T-cell (primary cell): ENCODE data around the gene TBCEL. TPM values are rescaled to one million over a fixed set of nuclear protein-coding genes. Genes with fewer than 3 reads are reported as not detected.

ENCODE experiments used
- ATAC-seq, 4 experiments: fragments of 200-7000 bp in 3 of 4; fragments of 150-1000 bp in 1 of 4; cut with Tn5 transposase; replicated peaks in 1 of 4; 1 replicate in 3 of 4; 2 replicates in 1 of 4; pipeline ENCODE4 v1.10.0; 2021; ENCODE audit warnings: moderate library complexity in 3 of 4, mild to moderate bottlenecking in 2 of 4, moderate number of reproducible peaks in 1 of 4
- CTCF ChIA-PET, 2 donors: fragments of 300-600 bp; sonication (Branson Sonifier 250); formaldehyde crosslinking; loops; one replicate each; lab custom pipeline; 2022; ENCODE audit warnings: antibody characterized with exemption in 2 of 2; lab: Charles Lee
- POLR2A ChIA-PET, 2 donors: fragments of 300-600 bp; sonication (Branson Sonifier 250); formaldehyde crosslinking; loops; one replicate each; lab custom pipeline; 2022; ENCODE audit warnings: antibody characterized with exemption in 2 of 2; lab: Charles Lee
- DNase-seq, 35 experiments: peaks; one replicate each; pipeline versions ENCODE4 v3.0.0 to v3.0.0-alpha.2; 2013 to 2023
- H3K27ac ChIP-seq: one replicate; pipeline ENCODE4 v1.5.1; 2013; ENCODE audit warnings: low read length
- H3K27me3 ChIP-seq, 2 experiments: replicated peaks in 1 of 2; 1 replicate in 1 of 2; 2 replicates in 1 of 2; pipeline versions ENCODE4 v1.6.1 to v1.7.0; 2013; ENCODE audit warnings: low read length in 1 of 2, mixed read lengths in 1 of 2; ENCODE audit not compliant: control insufficient read depth in 2 of 2, insufficient read depth in 2 of 2; ENCODE audit errors: extremely low read depth in 1 of 2
- H3K36me3 ChIP-seq, 2 donors: 1 replicate in 1 of 2; 2 replicates in 1 of 2; pipeline versions ENCODE4 v1.6.1 to v1.7.0; 2013; ENCODE audit warnings: low read length in 1 of 2; ENCODE audit not compliant: control insufficient read depth in 2 of 2, insufficient read depth in 1 of 2; ENCODE audit errors: extremely low read depth in 1 of 2
- H3K4me1 ChIP-seq, 2 experiments: 1 replicate in 1 of 2; 2 replicates in 1 of 2; pipeline versions ENCODE4 v1.6.1 to v1.7.0; 2013; ENCODE audit warnings: low read length in 2 of 2, mixed read lengths in 1 of 2; ENCODE audit not compliant: insufficient read depth in 2 of 2, control insufficient read depth in 1 of 2; ENCODE audit errors: extremely low read depth in 1 of 2
- H3K4me3 ChIP-seq, 2 donors: 1 replicate in 1 of 2; 2 replicates in 1 of 2; pipeline versions ENCODE4 v1.5.1 to v1.7.0; 2013; ENCODE audit warnings: mild to moderate bottlenecking in 2 of 2, low read length in 1 of 2, moderate library complexity in 1 of 2; ENCODE audit not compliant: control insufficient read depth in 1 of 2; ENCODE audit errors: extremely low read depth in 1 of 2
- H3K9me3 ChIP-seq: 2 replicates; pipeline ENCODE4 v1.7.0; 2013
- H3K27ac Mint-ChIP-seq, 2 donors: one replicate each; pipeline ENCODE4 v1.8.0; 2020 to 2021; ENCODE audit warnings: mild to moderate bottlenecking in 2 of 2, mixed read lengths in 2 of 2
- H3K27me3 Mint-ChIP-seq, 2 donors: one replicate each; pipeline ENCODE4 v1.8.0; 2021 to 2022; ENCODE audit warnings: mixed read lengths in 2 of 2
- H3K36me3 Mint-ChIP-seq: one replicate; pipeline ENCODE4 v1.8.0; 2021; ENCODE audit warnings: mixed read lengths
- H3K4me1 Mint-ChIP-seq, 3 donors: one replicate each; pipeline ENCODE4 v1.8.0; 2020 to 2022; ENCODE audit warnings: mixed read lengths in 3 of 3, mild to moderate bottlenecking in 1 of 3
- H3K4me3 Mint-ChIP-seq, 3 donors: one replicate each; pipeline ENCODE4 v1.8.0; 2020 to 2022; ENCODE audit warnings: mild to moderate bottlenecking in 3 of 3, mixed read lengths in 3 of 3, moderate library complexity in 3 of 3
- H3K9me3 Mint-ChIP-seq, 3 donors: one replicate each; pipeline ENCODE4 v1.8.0; 2020 to 2022; ENCODE audit warnings: mixed read lengths in 3 of 3
- whole genome bisulfite sequencing: methylation state at CpG from one replicate; pipeline ENCODE4 v1.1.5; 2013; ENCODE audit warnings: missing lambda C conversion rate; ENCODE audit not compliant: insufficient coverage; 5-methylcytosine and 5-hydroxymethylcytosine counted together
- total RNA-seq, 35 experiments: library from RNA in 6 of 35; stranded (reverse) in 6 of 35; fragments of 120-200 nt in 1 of 35; gene quantifications; one replicate each; pipeline versions ENCODE4 v1.2.1 to v1.2.4 and lab custom pipeline; 2013 to 2026

Gene TBCEL
- total RNA-seq, 5 donors from 2014 or later (not counting 1 experiment from before 2014, with no cell fraction given), result 16.0 to 26.4 (median 19.0) TPM

DNA sequence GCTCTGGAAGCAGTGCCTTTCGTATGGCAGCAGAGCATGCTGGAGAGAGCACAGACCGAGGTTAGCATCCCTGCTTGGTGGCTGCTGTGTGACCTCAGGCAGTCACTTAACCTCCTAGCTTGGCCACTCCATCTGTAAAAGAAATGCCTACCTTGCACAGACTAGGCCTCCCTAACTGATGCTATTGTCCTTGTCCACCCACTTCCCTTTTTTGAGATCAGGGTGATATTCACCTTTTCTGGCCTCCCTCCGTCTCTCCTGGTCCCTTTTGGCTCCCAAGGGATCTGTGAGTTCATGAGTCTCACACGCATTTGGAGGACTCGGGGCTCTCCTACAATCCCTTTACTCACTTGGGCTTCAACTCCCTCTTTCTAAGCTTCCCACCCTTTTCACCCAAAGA lies 114.4 kb downstream of the TBCEL start:
- H3K4me1 Mint-ChIP-seq, result no peaks in the 10 kb centered on the region
- no peak for DNase-seq
- 80% methylated on average over 5 of the region's 5 CpGs for WGBS
- no peaks in the 10 kb centered on the region for H3K36me3 ChIP-seq
- no peak overlapping the region for H3K27ac Mint-ChIP-seq
- no peak overlapping the region for H3K4me3 ChIP-seq
- ChIA-PET CTCF (no interaction called here), POLR2A (no interaction called here)
- no peaks in the 10 kb centered on the region for H3K9me3 ChIP-seq
- no peaks in the 10 kb centered on the region for H3K36me3 Mint-ChIP-seq
- ATAC-seq, result no peak
- no peaks in the 10 kb centered on the region for H3K4me1 ChIP-seq
- H3K27me3 Mint-ChIP-seq, result peaks cover 0 to 2% of the 10 kb centered on the region in 2 donors
- H3K27ac ChIP-seq, result no peak overlapping the region
- peaks cover 0 to under 1% of the 10 kb centered on the region in 2 experiments for H3K27me3 ChIP-seq
- H3K4me3 Mint-ChIP-seq, result no peak overlapping the region
- H3K9me3 Mint-ChIP-seq, result no peaks in the 10 kb centered on the region

DNA sequence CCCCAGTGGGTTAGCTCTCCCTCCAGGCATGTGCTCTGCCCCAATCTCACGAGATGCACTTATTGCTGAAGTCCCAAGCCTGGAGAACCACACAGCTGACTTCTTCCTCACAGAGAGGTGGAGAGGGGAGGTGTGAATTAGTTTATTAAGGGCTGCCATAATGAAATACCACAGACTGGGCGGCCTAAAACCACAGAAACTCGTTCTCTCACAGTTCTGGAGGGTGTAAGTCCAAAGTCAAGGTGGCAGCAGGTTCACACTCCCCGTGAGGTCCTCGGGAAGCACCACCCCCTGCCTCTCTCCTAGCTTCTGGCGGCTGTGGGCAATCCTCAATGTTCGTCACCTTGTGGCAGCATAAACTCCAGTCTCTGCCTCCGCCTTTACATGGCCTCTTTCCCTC lies 116.5 kb downstream of the TBCEL start:
- Mint-ChIP-seq H3K27ac (no peak overlapping the region), H3K27me3 (peaks cover 0 to 2% of the 10 kb centered on the region in 2 donors)
- WGBS, result 83% methylated on average over 5 of the region's 8 CpGs

More for the DNA sequence above, 116.5 kb downstream of the TBCEL start:
- no peak for DNase-seq
- H3K4me3 Mint-ChIP-seq, result no peak overlapping the region
- no peak for ATAC-seq
- H3K9me3 Mint-ChIP-seq, result no peaks in the 10 kb centered on the region
- ChIA-PET CTCF (no interaction called here), POLR2A (no interaction called here)
- no peaks in the 10 kb centered on the region for H3K36me3 Mint-ChIP-seq
- Histone ChIP-seq H3K36me3 (no peaks in the 10 kb centered on the region), H3K27me3 (peaks cover 0 to 8% of the 10 kb centered on the region in 2 experiments), H3K4me1 (no peaks in the 10 kb centered on the region), H3K27ac (no peak overlapping the region), H3K9me3 (no peaks in the 10 kb centered on the region), H3K4me3 (no peak overlapping the region)
- H3K4me1 Mint-ChIP-seq, result no peaks in the 10 kb centered on the region

Other genes starting within 250 kb of the TBCEL start
- under 1 TPM; 0.30 to 0.60 (median 0.50) TPM for gene TECTA, start 77.1 kb downstream of the TBCEL start, total RNA-seq